Muscle of leg (tissue), 11 donors: Measurements from ENCODE around the gene MAN2B1. TPM values are rescaled to one million over a fixed set of nuclear protein-coding genes. Genes with fewer than 3 reads are reported as not detected.
"Not testable (repeated sequence)": the region's sequence is repeated elsewhere in the genome, so short reads cannot be mapped to it uniquely, and the experiment has no call there.

Source experiments
- DNase-seq: peaks from one replicate; pipeline ENCODE4 v3.0.0; 2013
- H3K27ac ChIP-seq: one replicate; pipeline ENCODE4 v1.5.1; 2013; ENCODE audit warnings: mild to moderate bottlenecking, low read length, control low read depth
- H3K27me3 ChIP-seq: one replicate; pipeline ENCODE4 v1.6.1; 2013; ENCODE audit warnings: low read length; ENCODE audit not compliant: control insufficient read depth, insufficient read depth
- H3K36me3 ChIP-seq: one replicate; pipeline ENCODE4 v1.6.1; 2013; ENCODE audit warnings: low read length; ENCODE audit not compliant: control insufficient read depth, insufficient read depth
- H3K4me1 ChIP-seq: one replicate; pipeline ENCODE4 v1.6.1; 2013; ENCODE audit warnings: low read length; ENCODE audit not compliant: control insufficient read depth, insufficient read depth
- H3K4me3 ChIP-seq: one replicate; pipeline ENCODE4 v1.5.1; 2013; ENCODE audit warnings: low read length, control low read depth
- H3K9me3 ChIP-seq: replicated peaks from 2 replicates; pipeline ENCODE4 v1.6.1; 2013; ENCODE audit warnings: low read depth, low read length; ENCODE audit not compliant: control insufficient read depth
- WGBS: methylation state at CpG from one replicate; pipeline ENCODE4 v1.1.5; 2013; ENCODE audit warnings: missing lambda C conversion rate; ENCODE audit not compliant: insufficient coverage; 5-methylcytosine and 5-hydroxymethylcytosine counted together
- polyA plus RNA-seq, 8 donors: library from polyadenylated mRNA; unstranded; fragments of 120-200 nt; gene quantifications; one replicate each; pipeline versions ENCODE4 v1.2.1 to v1.2.3, GENCODE V29; 2013; ENCODE audit warnings: inconsistent platforms in 1 of 8, low replicate concordance in 1 of 8; ENCODE audit not compliant: insufficient read length in 8 of 8, insufficient read depth in 1 of 8
- total RNA-seq: library from RNA; stranded (reverse); fragments of 120-200 nt; gene quantifications from one replicate; pipeline ENCODE4 v1.2.4, GENCODE V29; 2013

The MAN2B1 gene
- total and polyA plus RNA-seq, 9 donors: 23.5 to 39.9 (median 31.7) TPM

- H3K9me3 ChIP-seq: no peaks in the 10 kb centered on the region
- peaks cover 7% of the 10 kb centered on the region for H3K36me3 ChIP-seq
- peaks cover 14% of the 10 kb centered on the region for H3K4me1 ChIP-seq
- no peak for DNase-seq
- 92% methylated on average over 4 of the region's 5 CpGs for WGBS
- H3K4me3 ChIP-seq: no peak overlapping the region
- no peaks in the 10 kb centered on the region for H3K27me3 ChIP-seq
- H3K27ac ChIP-seq: no peak overlapping the region
Observed at GRCh38 chr19:12692960-12693359, 26.4 kb upstream of the MAN2B1 start.

GRCh38 chr19:12689581-12690216 lies 23.2 kb upstream of the MAN2B1 start:
- WGBS: 72% methylated on average over 18 of the region's 26 CpGs
- Histone ChIP-seq H3K9me3 (no peaks in the 10 kb centered on the region), H3K36me3 (peaks cover 7% of the 10 kb centered on the region), H3K27me3 (no peaks in the 10 kb centered on the region), H3K4me3 (no peak overlapping the region), H3K27ac (no peak overlapping the region), H3K4me1 (no peaks in the 10 kb centered on the region)
- peak; percentile 6 for DNase-seq

- no peaks in the 10 kb centered on the region for H3K4me1 ChIP-seq
- no peak overlapping the region for H3K27ac ChIP-seq
- no peak for DNase-seq
- H3K27me3 ChIP-seq: no peaks in the 10 kb centered on the region
- 94% methylated on average over 12 of the region's 12 CpGs for WGBS
- no peaks in the 10 kb centered on the region for H3K9me3 ChIP-seq
- no peak overlapping the region for H3K4me3 ChIP-seq
- peaks cover 7% of the 10 kb centered on the region for H3K36me3 ChIP-seq
Observed at GRCh38 chr19:12689012-12689411, 22.5 kb upstream of the MAN2B1 start.

- H3K27ac ChIP-seq: no peak within 1 kb of the TSS
- WGBS: 73% methylated on average over 8 of the region's 9 CpGs
- no peak for DNase-seq
- H3K9me3 ChIP-seq: no peaks in the 10 kb centered on the region
- no peak within 1 kb of the TSS for H3K4me3 ChIP-seq
- H3K36me3 ChIP-seq: peaks cover 7% of the 10 kb centered on the region
- H3K4me1 ChIP-seq: no peaks in the 10 kb centered on the region
- H3K27me3 ChIP-seq: no peaks in the 10 kb centered on the region
Observed at GRCh38 chr19:12687496-12688196, 21.1 kb upstream of the MAN2B1 start, which contains the start of gene GNG14. Gene GNG14 (plus strand): TSS chr19:12687998. CDS start chr19:12688049, 51 bp downstream.

GRCh38 chr19:12685831-12686230 lies 19.3 kb upstream of the MAN2B1 start:
- no peaks in the 10 kb centered on the region for H3K27me3 ChIP-seq
- no peaks in the 10 kb centered on the region for H3K4me1 ChIP-seq
- H3K36me3 ChIP-seq: peaks cover 7% of the 10 kb centered on the region
- 74% methylated on average over 3 of the region's 3 CpGs for whole genome bisulfite sequencing
- H3K4me3 ChIP-seq: no peak overlapping the region
- no peak for DNase-seq
- H3K27ac ChIP-seq: no peak overlapping the region
- no peaks in the 10 kb centered on the region for H3K9me3 ChIP-seq

- DNase-seq: peak; percentile 99
- Histone ChIP-seq H3K27ac (peak within 1 kb of the TSS; percentile 99), H3K9me3 (no peaks in the 10 kb centered on the region), H3K27me3 (no peaks in the 10 kb centered on the region), H3K36me3 (peaks cover 34% of the 10 kb centered on the region), H3K4me3 (peak within 1 kb of the TSS; percentile 99), H3K4me1 (peaks cover 2% of the 10 kb centered on the region)
- WGBS: under 1% methylated on average over 68 of the region's 68 CpGs
Observed at GRCh38 chr19:12681074-12681987, 14.8 kb upstream of the MAN2B1 start, which contains the start of gene DHPS. Gene DHPS (minus strand): TSS chr19:12681880. CDS start chr19:12681766, 114 bp downstream.

GRCh38 chr19:12680034-12680433 lies 13.5 kb upstream of the MAN2B1 start:
- no peak overlapping the region for H3K4me3 ChIP-seq
- no peak overlapping the region for H3K27ac ChIP-seq
- 95% methylated on average over 8 of the region's 9 CpGs for whole genome bisulfite sequencing
- peaks cover 2% of the 10 kb centered on the region for H3K4me1 ChIP-seq
- no peaks in the 10 kb centered on the region for H3K9me3 ChIP-seq
- H3K36me3 ChIP-seq: peaks cover 46% of the 10 kb centered on the region
- H3K27me3 ChIP-seq: no peaks in the 10 kb centered on the region
- no peak for DNase-seq

GRCh38 chr19:12678039-12678438 lies 11.5 kb upstream of the MAN2B1 start:
- WGBS: 85% methylated on average over 5 of the region's 5 CpGs
- not testable (repeated sequence) for H3K4me1 ChIP-seq, DNase-seq, H3K4me3 ChIP-seq, H3K9me3 ChIP-seq, H3K27ac ChIP-seq, H3K27me3 ChIP-seq
- H3K36me3 ChIP-seq: peaks cover 61% of the 10 kb centered on the region

- 78% methylated on average over 4 of the region's 12 CpGs for WGBS
- H3K4me3 ChIP-seq: no peak overlapping the region
- peaks cover 2% of the 10 kb centered on the region for H3K4me1 ChIP-seq
- peaks cover 71% of the 10 kb centered on the region for H3K36me3 ChIP-seq
- no peak overlapping the region for H3K27ac ChIP-seq
- no peaks in the 10 kb centered on the region for H3K27me3 ChIP-seq
- no peak for DNase-seq
- H3K9me3 ChIP-seq: no peaks in the 10 kb centered on the region
Observed at GRCh38 chr19:12676928-12677327, 10.4 kb upstream of the MAN2B1 start.

- H3K4me3 ChIP-seq: no peak overlapping the region
- WGBS: 10% methylated on average over 3 of the region's 4 CpGs
- peaks cover 2% of the 10 kb centered on the region for H3K4me1 ChIP-seq
- no peaks in the 10 kb centered on the region for H3K9me3 ChIP-seq
- no peak overlapping the region for H3K27ac ChIP-seq
- no peaks in the 10 kb centered on the region for H3K27me3 ChIP-seq
- H3K36me3 ChIP-seq: peaks cover 72% of the 10 kb centered on the region
- peak; percentile 79 for DNase-seq
Observed at GRCh38 chr19:12676384-12676792, 9.8 kb upstream of the MAN2B1 start.
